Measurements from ENCODE around the gene SIRPB2. TPM values are rescaled to one million over a fixed set of nuclear protein-coding genes. Genes with fewer than 3 reads are reported as not detected.

The SIRPB2 gene
- total and polyA plus RNA-seq, 2 of the 8 experiments (the other 6 are each of a cell fraction or from before 2014, with no cell fraction given), result 0.28 TPM; not detected in 1

DNA sequence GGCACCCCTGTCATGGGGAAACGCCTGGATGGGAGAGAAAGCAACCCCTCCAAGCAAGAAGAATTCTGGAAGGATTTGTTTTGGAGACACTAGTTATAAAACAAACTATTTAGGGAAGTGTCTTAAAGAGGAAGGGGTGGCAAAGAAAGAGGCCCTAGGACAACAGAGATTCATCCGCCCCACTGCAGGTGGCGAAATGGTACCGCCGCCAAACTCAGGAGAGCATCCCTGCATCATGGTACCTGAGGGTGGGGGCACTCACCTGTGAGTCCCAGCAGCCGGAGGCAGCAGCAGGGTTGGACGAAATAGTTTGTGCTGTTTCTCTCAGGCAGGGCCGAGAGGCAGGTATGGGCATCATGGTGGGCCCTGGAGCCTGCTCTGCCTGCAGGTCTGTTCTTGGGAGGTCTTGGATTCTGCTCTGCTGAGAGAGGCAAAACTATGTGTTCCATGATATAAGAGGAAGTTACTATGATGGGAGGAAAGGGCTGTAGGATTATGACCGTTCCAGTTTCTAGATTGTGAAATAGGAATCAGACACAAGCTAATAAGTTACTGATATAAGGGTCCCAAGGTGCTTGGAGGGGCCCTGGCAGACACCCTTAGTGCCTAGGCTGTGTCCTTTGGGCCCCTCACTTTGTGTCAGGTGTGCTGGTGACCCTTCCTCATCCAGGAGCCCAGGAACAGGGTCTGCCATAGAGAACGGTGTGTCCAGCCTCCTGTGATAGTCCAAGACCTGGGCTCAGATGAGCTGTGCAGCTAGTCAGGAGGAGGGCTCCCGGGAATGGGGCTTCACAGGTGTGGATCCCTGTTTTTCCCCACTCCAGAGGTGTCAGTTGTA is 45.9 kb upstream of the SIRPB2 start:
- Histone ChIP-seq H3K79me1 (ENCODE audit: low read depth, low read length) (no peaks in the 10 kb centered on the region), H2BK120ac (replicated peaks; ENCODE audit: low read depth, low read length) (no peak overlapping the region), H4K5ac (ENCODE audit: insufficient read length, low read depth, low read length) (no peak overlapping the region), H2AFZ (ENCODE audit: low read length) (no peak overlapping the region), H3K23me2 (ENCODE audit: low read depth, low read length) (no peaks in the 10 kb centered on the region), H2BK12ac (ENCODE audit: low read depth, low read length) (no peak overlapping the region), H3K4me3 (ENCODE audit: extremely low read depth in 1 of 4, insufficient read depth in 2 of 4, low read depth in 3 of 4, low read length in 4 of 4) (no peak overlapping the region), H2BK20ac (ENCODE audit: low read length) (no peak overlapping the region), H4K91ac (replicated peaks; ENCODE audit: insufficient read length, low read length) (no peak overlapping the region), H3K4ac (replicated peaks; ENCODE audit: insufficient read length, low read depth, low read length) (no peak overlapping the region), H2AK5ac (ENCODE audit: low read depth, low read length) (no peak overlapping the region), H3K18ac (ENCODE audit: extremely low read depth, low read length) (no peak overlapping the region), H3K4me2 (ENCODE audit: insufficient read depth in 1 of 2, low read depth in 2 of 2, low read length in 2 of 2) (no peak overlapping the region), H3K4me1 (replicated peaks in 1 of 4; ENCODE audit: control insufficient read depth in 3 of 4, insufficient read depth in 4 of 4, low read length in 3 of 4) (no peaks in the 10 kb centered on the region), H3K27ac (ENCODE audit: low read depth, low read length) (no peak overlapping the region), H4K20me1 (replicated peaks in 1 of 2; ENCODE audit: control insufficient read depth in 1 of 2, insufficient read depth in 2 of 2, low read length in 2 of 2) (no peaks in the 10 kb centered on the region), H4K8ac (ENCODE audit: extremely low read depth, insufficient read depth, low read length) (no peak overlapping the region), H2BK15ac (ENCODE audit: low read length) (no peak overlapping the region), H3K9ac (replicated peaks in 1 of 4; ENCODE audit: extremely low read depth in 1 of 4, low read depth in 3 of 4, low read length in 3 of 4) (no peak overlapping the region), H3K9me3 (ENCODE audit: insufficient read depth in 2 of 2, low read depth in 1 of 2, low read length in 1 of 2) (no peaks in the 10 kb centered on the region; a peak in 1 of 4 replicates), H3K14ac (ENCODE audit: insufficient read length) (no peak overlapping the region), H3K27me3 (replicated peaks in 1 of 4; ENCODE audit: control insufficient read depth in 3 of 4, extremely low read depth in 1 of 4, insufficient read depth in 3 of 4, low read length in 3 of 4) (no peaks in the 10 kb centered on the region; a peak in 1 of 7 replicates), H3K23ac (ENCODE audit: insufficient read length) (no peak overlapping the region), H3K56ac (replicated peaks; ENCODE audit: insufficient read length, low read depth, low read length) (no peak overlapping the region), H2BK5ac (ENCODE audit: low read depth, low read length) (no peak overlapping the region), H3K36me3 (ENCODE audit: control insufficient read depth in 2 of 4, insufficient read depth in 4 of 4, low read length in 3 of 4) (no peaks in the 10 kb centered on the region), H3K79me2 (ENCODE audit: control insufficient read depth in 1 of 2, insufficient read depth in 2 of 2, low read length in 2 of 2) (no peaks in the 10 kb centered on the region)
- 85% methylated on average over 11 of the region's 11 CpGs; no CpG with 5 or more reads in 1 of the 2 experiments for WGBS, 2 experiments (ENCODE audit: extremely low coverage in 1 of 2, insufficient coverage in 1 of 2, insufficient read length in 1 of 2, insufficient replicate concordance in 2 of 2, low coverage in 1 of 2, low lambda C conversion rate in 2 of 2, missing lambda C conversion rate in 1 of 2)
- CTCF ChIA-PET (ENCODE audit: partially characterized antibody), result interaction anchor here (1.0 to 1.2 kb wide), 2 partner anchors 32 to 94 kb away, joined by 3 read pairs; no protein-coding TSS in a partner anchor
- TF ChIP-seq, protein P1, sequence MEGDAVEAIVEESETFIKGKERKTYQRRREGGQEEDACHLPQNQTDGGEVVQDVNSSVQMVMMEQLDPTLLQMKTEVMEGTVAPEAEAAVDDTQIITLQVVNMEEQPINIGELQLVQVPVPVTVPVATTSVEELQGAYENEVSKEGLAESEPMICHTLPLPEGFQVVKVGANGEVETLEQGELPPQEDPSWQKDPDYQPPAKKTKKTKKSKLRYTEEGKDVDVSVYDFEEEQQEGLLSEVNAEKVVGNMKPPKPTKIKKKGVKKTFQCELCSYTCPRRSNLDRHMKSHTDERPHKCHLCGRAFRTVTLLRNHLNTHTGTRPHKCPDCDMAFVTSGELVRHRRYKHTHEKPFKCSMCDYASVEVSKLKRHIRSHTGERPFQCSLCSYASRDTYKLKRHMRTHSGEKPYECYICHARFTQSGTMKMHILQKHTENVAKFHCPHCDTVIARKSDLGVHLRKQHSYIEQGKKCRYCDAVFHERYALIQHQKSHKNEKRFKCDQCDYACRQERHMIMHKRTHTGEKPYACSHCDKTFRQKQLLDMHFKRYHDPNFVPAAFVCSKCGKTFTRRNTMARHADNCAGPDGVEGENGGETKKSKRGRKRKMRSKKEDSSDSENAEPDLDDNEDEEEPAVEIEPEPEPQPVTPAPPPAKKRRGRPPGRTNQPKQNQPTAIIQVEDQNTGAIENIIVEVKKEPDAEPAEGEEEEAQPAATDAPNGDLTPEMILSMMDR (IDR thresholded peaks at IDR 0.05; ENCODE audit: control extremely low read depth in 1 of 3, insufficient read depth in 1 of 3, low read depth in 1 of 3, low read length in 3 of 3), result 0 out of 4 replicates have a peak, but pooled peaks of 1 of the 3 experiments have one; percentile 5
- TF ChIP-seq, protein P2, sequence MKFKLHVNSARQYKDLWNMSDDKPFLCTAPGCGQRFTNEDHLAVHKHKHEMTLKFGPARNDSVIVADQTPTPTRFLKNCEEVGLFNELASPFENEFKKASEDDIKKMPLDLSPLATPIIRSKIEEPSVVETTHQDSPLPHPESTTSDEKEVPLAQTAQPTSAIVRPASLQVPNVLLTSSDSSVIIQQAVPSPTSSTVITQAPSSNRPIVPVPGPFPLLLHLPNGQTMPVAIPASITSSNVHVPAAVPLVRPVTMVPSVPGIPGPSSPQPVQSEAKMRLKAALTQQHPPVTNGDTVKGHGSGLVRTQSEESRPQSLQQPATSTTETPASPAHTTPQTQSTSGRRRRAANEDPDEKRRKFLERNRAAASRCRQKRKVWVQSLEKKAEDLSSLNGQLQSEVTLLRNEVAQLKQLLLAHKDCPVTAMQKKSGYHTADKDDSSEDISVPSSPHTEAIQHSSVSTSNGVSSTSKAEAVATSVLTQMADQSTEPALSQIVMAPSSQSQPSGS (IDR thresholded peaks at IDR 0.05; ENCODE audit: low read length), result no peak
- peak; percentile 24 to 27; a peak in 3 of 4 replicates for TF ChIP-seq RAD21 (IDR thresholded peaks at IDR 0.05 in 1 of 2, conservative IDR thresholded peaks at IDR 0.05 in 1 of 2; ENCODE audit: low read depth in 2 of 2, low read length in 2 of 2)
- POLR2A ChIA-PET (ENCODE audit: partially characterized antibody), result no interaction called here
- DNase-seq (ENCODE audit: low read depth in 1 of 2, low spot score in 2 of 2) (no peak), FAIRE-seq (no peak)

Measured in H1 (cell line).